Measurements from ENCODE around the gene TEX50. TPM values are rescaled to one million over a fixed set of nuclear protein-coding genes. Genes with fewer than 3 reads are reported as not detected.

TEX50 gene
- total and polyA plus RNA-seq, 8 donors = not detected

DNA sequence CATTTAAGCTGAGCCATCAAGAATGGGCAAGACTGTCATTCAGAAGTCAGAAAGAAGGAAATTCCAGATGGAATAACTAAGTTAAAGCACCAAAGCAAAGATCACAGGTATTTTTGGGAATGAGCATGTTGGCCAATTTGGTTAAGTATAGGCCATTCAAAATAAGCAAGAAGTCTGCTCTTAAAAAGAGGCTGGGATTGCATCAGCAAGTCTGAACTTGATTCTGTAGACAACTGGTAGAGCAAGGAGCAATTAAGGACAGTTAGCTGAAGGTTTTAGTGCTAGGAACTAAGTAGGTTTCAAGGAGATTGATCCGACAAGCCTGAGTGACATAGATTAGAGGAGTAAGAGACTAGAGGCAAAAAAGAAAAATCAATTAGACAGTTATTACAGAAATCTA, 26.1 kb downstream of the TEX50 start:
- H3K36me3 ChIP-seq = no peaks in the 10 kb centered on the region
- no peak overlapping the region for H3K27ac ChIP-seq
- H3K4me3 ChIP-seq = no peak overlapping the region
- 78 to 96% (median 93%) methylated on average over 1 of the region's 1 CpG for WGBS, 5 donors
- no peak for DNase-seq
- intact Hi-C loops (cut with DNase I; ENCODE audit: low total_unique reads) = no loop called here
- no peaks in the 10 kb centered on the region for H3K4me1 ChIP-seq
- no peaks in the 10 kb centered on the region for H3K27me3 ChIP-seq
- peaks cover 0 to 3% (median 0%) of the 10 kb centered on the region in 4 donors for H3K9me3 ChIP-seq
- TF ChIP-seq POLR2AphosphoS5 (IDR thresholded peaks at IDR 0.05) (no peak), EP300 (IDR thresholded peaks at IDR 0.05) (no peak), POLR2A (IDR thresholded peaks at IDR 0.05) (no peak)
- TF ChIP-seq, protein P1, sequence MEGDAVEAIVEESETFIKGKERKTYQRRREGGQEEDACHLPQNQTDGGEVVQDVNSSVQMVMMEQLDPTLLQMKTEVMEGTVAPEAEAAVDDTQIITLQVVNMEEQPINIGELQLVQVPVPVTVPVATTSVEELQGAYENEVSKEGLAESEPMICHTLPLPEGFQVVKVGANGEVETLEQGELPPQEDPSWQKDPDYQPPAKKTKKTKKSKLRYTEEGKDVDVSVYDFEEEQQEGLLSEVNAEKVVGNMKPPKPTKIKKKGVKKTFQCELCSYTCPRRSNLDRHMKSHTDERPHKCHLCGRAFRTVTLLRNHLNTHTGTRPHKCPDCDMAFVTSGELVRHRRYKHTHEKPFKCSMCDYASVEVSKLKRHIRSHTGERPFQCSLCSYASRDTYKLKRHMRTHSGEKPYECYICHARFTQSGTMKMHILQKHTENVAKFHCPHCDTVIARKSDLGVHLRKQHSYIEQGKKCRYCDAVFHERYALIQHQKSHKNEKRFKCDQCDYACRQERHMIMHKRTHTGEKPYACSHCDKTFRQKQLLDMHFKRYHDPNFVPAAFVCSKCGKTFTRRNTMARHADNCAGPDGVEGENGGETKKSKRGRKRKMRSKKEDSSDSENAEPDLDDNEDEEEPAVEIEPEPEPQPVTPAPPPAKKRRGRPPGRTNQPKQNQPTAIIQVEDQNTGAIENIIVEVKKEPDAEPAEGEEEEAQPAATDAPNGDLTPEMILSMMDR (IDR thresholded peaks at IDR 0.05) = no peak

DNA sequence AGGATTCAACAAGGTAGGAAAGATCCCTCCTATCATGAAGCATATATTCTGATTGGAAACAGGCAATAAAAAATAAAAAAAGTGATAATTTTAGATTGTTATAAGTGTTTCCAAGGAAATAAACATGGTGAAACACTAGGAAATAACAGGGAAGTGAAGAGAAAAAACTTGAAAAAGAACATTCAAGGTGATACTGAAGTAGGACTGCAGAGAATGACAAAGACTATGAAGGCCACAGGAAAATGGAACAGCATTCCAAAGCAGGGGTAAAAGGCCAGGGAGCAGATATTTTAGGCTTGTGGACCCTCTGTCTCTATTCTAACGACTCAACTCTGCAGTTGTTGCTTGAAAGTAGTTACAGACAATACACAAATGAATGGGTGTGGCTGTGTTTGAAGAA, 26.6 kb downstream of the TEX50 start:
- 30 to 37% (median 36%) methylated on average over 1 of the region's 1 CpG for WGBS, 5 donors
- H3K36me3 ChIP-seq = no peaks in the 10 kb centered on the region
- H3K9me3 ChIP-seq = no peaks in the 10 kb centered on the region
- no peak overlapping the region for H3K4me3 ChIP-seq
- H3K27ac ChIP-seq = no peak overlapping the region
- intact Hi-C loops (cut with DNase I; ENCODE audit: low total_unique reads) = no loop called here
- no peak for DNase-seq
- TF ChIP-seq EP300 (IDR thresholded peaks at IDR 0.05) = no peak
- TF ChIP-seq POLR2AphosphoS5 (IDR thresholded peaks at IDR 0.05) = no peak
- TF ChIP-seq, protein P1 (IDR thresholded peaks at IDR 0.05) = no peak
- no peak for TF ChIP-seq POLR2A (IDR thresholded peaks at IDR 0.05)
- H3K27me3 ChIP-seq = no peaks in the 10 kb centered on the region
- no peaks in the 10 kb centered on the region for H3K4me1 ChIP-seq

GRCh38 chr1:173663159-173663558, 28.0 kb downstream of the TEX50 start:
- TF ChIP-seq POLR2AphosphoS5 (IDR thresholded peaks at IDR 0.05) (no peak), POLR2A (IDR thresholded peaks at IDR 0.05) (no peak), EP300 (IDR thresholded peaks at IDR 0.05) (no peak)
- TF ChIP-seq, protein P1 (IDR thresholded peaks at IDR 0.05) = no peak
- Histone ChIP-seq H3K36me3 (no peaks in the 10 kb centered on the region), H3K4me1 (no peaks in the 10 kb centered on the region), H3K4me3 (no peak overlapping the region), H3K27ac (no peak overlapping the region), H3K9me3 (no peaks in the 10 kb centered on the region), H3K27me3 (peaks cover 0 to 2% (median 0%) of the 10 kb centered on the region in 3 donors)
- intact Hi-C loops (cut with DNase I; ENCODE audit: low total_unique reads) = no loop called here
- WGBS, 5 donors = 66 to 93% (median 88%) methylated on average over 3 of the region's 3 CpGs
- DNase-seq = no peak

DNA sequence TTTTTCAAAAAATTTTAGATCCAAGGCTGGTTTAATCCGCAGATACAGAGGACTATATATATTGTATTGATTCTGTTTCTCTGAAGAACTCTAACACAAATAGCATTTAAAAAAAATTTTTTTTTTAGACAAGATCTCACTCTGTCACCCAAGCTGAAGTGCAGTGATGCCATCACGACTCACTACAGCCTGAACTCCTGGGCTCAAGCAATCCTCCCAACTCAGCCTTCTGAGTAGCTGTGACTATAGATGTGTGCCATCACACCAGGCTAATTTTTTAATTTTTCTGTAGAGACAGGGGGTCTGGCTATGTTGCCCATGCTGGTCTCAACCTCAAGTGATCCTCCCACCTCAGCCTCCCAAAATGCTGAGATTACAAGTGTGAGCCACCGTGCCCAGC, 31.5 kb downstream of the TEX50 start:
- Histone ChIP-seq H3K36me3 (no peaks in the 10 kb centered on the region), H3K4me1 (peaks cover 7 to 13% (median 8%) of the 10 kb centered on the region in 4 donors), H3K4me3 (no peak overlapping the region), H3K9me3 (no peaks in the 10 kb centered on the region), H3K27me3 (peaks cover 0 to 35% (median 7%) of the 10 kb centered on the region in 3 donors), H3K27ac (no peak overlapping the region)
- TF ChIP-seq POLR2A (IDR thresholded peaks at IDR 0.05) (no peak), POLR2AphosphoS5 (IDR thresholded peaks at IDR 0.05) (no peak), EP300 (IDR thresholded peaks at IDR 0.05) (no peak)
- TF ChIP-seq, protein P1 (IDR thresholded peaks at IDR 0.05) = no peak
- 84 to 96% (median 90%) methylated on average over 3 of the region's 3 CpGs for WGBS, 5 donors
- intact Hi-C loops (cut with DNase I; ENCODE audit: low total_unique reads) = no loop called here
- DNase-seq = no peak
